Astrocyte (in vitro differentiated cells and primary cell): Measurements from ENCODE around the gene CTNND2. TPM values are rescaled to one million over a fixed set of nuclear protein-coding genes. Genes with fewer than 3 reads are reported as not detected.

Experiments used
- DNase-seq: peaks from one replicate; pipeline ENCODE4 v3.0.0-alpha.2; 2010; ENCODE audit warnings: low read depth
- FAIRE-seq: peaks from 2 replicates; lab custom pipeline; 2011; peaks lifted over from hg19 to GRCh38; lab: Jason Lieb, UNC
- H2AFZ ChIP-seq: 2 replicates; pipeline ENCODE4 v1.6.0; 2012; ENCODE audit warnings: low read depth, low read length, inconsistent platforms
- H3K27ac ChIP-seq: 2 replicates; pipeline ENCODE4 v1.5.1; 2011; ENCODE audit warnings: low read depth, low read length, inconsistent platforms
- H3K27me3 ChIP-seq: 2 replicates; pipeline ENCODE4 v1.6.0; 2011; ENCODE audit warnings: low read length, inconsistent platforms; ENCODE audit not compliant: insufficient read depth
- H3K36me3 ChIP-seq: 2 replicates; pipeline ENCODE4 v1.5.1; 2011; ENCODE audit warnings: low read length, inconsistent platforms; ENCODE audit not compliant: insufficient read depth
- H3K4me1 ChIP-seq: 2 replicates; pipeline ENCODE4 v1.5.1; 2011; ENCODE audit warnings: low read length, inconsistent platforms; ENCODE audit not compliant: insufficient read depth
- H3K4me2 ChIP-seq: 2 replicates; pipeline ENCODE4 v1.6.0; 2012; ENCODE audit warnings: low read length, inconsistent platforms
- H3K4me3 ChIP-seq: 2 replicates; pipeline ENCODE4 v1.5.1; 2011; ENCODE audit warnings: low read depth, mild to moderate bottlenecking, low read length, inconsistent platforms; ENCODE audit not compliant: insufficient read depth
- H3K79me2 ChIP-seq: 2 replicates; pipeline ENCODE4 v1.6.0; 2012; ENCODE audit warnings: mild to moderate bottlenecking, low read length, inconsistent platforms; ENCODE audit not compliant: insufficient read depth
- H3K9ac ChIP-seq: 2 replicates; pipeline ENCODE4 v1.6.0; 2012; ENCODE audit warnings: mild to moderate bottlenecking, low read length, inconsistent platforms
- H3K9me3 ChIP-seq: 2 replicates; pipeline ENCODE4 v1.5.1; 2012; ENCODE audit warnings: low read depth, mild to moderate bottlenecking, low read length, inconsistent platforms; ENCODE audit not compliant: insufficient read depth
- H4K20me1 ChIP-seq: 2 replicates; pipeline ENCODE4 v1.6.0; 2012; ENCODE audit warnings: low read length, inconsistent platforms; ENCODE audit not compliant: insufficient read depth
- H3K27ac Mint-ChIP-seq: one replicate; pipeline ENCODE4 v1.8.0; 2021; ENCODE audit warnings: mild to moderate bottlenecking, mixed read lengths; ENCODE audit not compliant: unreplicated experiment
- H3K27me3 Mint-ChIP-seq: one replicate; pipeline ENCODE4 v1.8.0; 2021; ENCODE audit warnings: low read depth, mixed read lengths; ENCODE audit not compliant: unreplicated experiment
- H3K36me3 Mint-ChIP-seq: one replicate; pipeline ENCODE4 v1.8.0; 2021; ENCODE audit warnings: low read depth, mixed read lengths; ENCODE audit not compliant: unreplicated experiment
- H3K4me1 Mint-ChIP-seq: one replicate; pipeline ENCODE4 v1.8.0; 2021; ENCODE audit warnings: low read depth, mixed read lengths; ENCODE audit not compliant: unreplicated experiment
- H3K4me3 Mint-ChIP-seq: one replicate; pipeline ENCODE4 v1.8.0; 2021; ENCODE audit warnings: mild to moderate bottlenecking, moderate library complexity, mixed read lengths; ENCODE audit not compliant: unreplicated experiment
- H3K9me3 Mint-ChIP-seq: one replicate; pipeline ENCODE4 v1.8.0; 2021; ENCODE audit warnings: mild to moderate bottlenecking, mixed read lengths; ENCODE audit not compliant: unreplicated experiment
- EZH2 ChIP-seq: IDR thresholded peaks from 2 replicates; pipeline ENCODE4 v1.6.1; 2012; ENCODE audit warnings: mild to moderate bottlenecking, low read length, inconsistent platforms; ENCODE audit not compliant: insufficient read depth
- total RNA-seq: library from RNA; stranded (reverse); gene quantifications from 2 replicates; pipeline ENCODE4 v1.2.1, GENCODE V29; 2021
- TF ChIP-seq, protein P1 (sequence below): IDR thresholded peaks from 2 replicates; pipeline ENCODE4 v1.5.1; 2011; ENCODE audit warnings: low read depth, mild to moderate bottlenecking, inconsistent platforms, low read length, moderate library complexity; ENCODE audit not compliant: insufficient read depth

CTNND2 gene
- total RNA-seq, 1 donor from 2014 or later: 4.5 TPM

DNA sequence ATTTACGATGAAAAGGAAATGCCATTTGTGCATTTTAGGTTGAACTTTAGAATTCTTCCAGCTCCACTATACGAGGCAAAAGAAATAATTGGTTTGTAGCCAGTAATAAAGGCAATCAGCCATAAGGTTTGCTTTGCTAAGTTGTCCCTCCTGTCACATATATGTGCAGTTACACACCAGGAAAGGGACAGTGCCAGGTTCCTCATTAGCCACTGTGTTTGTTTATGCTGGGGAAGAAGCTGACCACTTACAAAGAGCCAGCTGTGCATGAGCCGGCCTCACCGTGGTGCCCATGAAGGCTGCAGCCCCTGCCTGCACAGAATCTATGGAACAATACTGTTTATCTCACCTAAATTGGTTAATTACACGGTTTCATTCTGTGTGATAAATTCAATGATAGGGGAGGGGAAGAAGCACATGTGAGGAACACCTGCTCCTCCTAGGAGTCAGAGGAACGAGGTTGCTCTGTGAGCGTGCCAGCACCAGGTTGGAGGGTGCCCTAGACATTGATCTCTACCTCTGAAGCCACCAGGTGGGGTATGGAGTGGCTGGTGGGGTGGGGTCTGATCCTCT lies 969.4 kb downstream of the CTNND2 start:
- Histone ChIP-seq H2AFZ (no peak overlapping the region), H3K79me2 (no peaks in the 10 kb centered on the region), H3K36me3 (no peaks in the 10 kb centered on the region), H3K9ac (no peak overlapping the region), H4K20me1 (no peaks in the 10 kb centered on the region), H3K4me3 (no peak overlapping the region), H3K4me1 (no peaks in the 10 kb centered on the region), H3K4me2 (no peak overlapping the region), H3K27ac (no peak overlapping the region), H3K27me3 (peaks cover 5% of the 10 kb centered on the region), H3K9me3 (no peaks in the 10 kb centered on the region)
- Mint-ChIP-seq H3K27ac (no peak overlapping the region), H3K9me3 (no peaks in the 10 kb centered on the region), H3K27me3 (peaks cover 9% of the 10 kb centered on the region), H3K4me3 (no peak overlapping the region), H3K4me1 (peaks cover 2% of the 10 kb centered on the region), H3K36me3 (no peaks in the 10 kb centered on the region)
- DNase-seq (no peak), FAIRE-seq (no peak)
- TF ChIP-seq, protein P1, sequence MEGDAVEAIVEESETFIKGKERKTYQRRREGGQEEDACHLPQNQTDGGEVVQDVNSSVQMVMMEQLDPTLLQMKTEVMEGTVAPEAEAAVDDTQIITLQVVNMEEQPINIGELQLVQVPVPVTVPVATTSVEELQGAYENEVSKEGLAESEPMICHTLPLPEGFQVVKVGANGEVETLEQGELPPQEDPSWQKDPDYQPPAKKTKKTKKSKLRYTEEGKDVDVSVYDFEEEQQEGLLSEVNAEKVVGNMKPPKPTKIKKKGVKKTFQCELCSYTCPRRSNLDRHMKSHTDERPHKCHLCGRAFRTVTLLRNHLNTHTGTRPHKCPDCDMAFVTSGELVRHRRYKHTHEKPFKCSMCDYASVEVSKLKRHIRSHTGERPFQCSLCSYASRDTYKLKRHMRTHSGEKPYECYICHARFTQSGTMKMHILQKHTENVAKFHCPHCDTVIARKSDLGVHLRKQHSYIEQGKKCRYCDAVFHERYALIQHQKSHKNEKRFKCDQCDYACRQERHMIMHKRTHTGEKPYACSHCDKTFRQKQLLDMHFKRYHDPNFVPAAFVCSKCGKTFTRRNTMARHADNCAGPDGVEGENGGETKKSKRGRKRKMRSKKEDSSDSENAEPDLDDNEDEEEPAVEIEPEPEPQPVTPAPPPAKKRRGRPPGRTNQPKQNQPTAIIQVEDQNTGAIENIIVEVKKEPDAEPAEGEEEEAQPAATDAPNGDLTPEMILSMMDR: no peak
- no peak for TF ChIP-seq EZH2

DNA sequence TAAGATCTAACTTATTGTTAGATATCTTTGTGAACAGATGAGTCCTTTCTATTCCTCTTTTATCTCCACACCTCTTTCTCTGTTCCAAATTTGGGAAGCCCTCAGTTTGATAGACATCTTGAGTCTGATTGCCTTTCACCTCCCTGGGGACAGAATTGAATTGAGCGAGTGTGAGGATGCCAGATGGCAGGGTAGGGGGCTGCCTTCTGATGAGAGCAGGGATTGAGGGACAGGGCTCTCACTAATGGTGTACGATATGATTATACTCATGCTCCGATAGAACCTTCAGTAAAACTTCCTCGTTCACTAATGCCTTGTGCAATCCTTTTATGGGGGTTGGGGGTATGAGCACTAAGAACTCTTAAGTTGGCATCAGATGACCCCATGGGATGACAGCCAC lies 971.1 kb downstream of the CTNND2 start:
- Mint-ChIP-seq H3K27ac (no peak overlapping the region), H3K9me3 (peaks cover 5% of the 10 kb centered on the region), H3K27me3 (peaks cover 9% of the 10 kb centered on the region), H3K36me3 (no peaks in the 10 kb centered on the region), H3K4me1 (peaks cover 2% of the 10 kb centered on the region), H3K4me3 (no peak overlapping the region)
- Histone ChIP-seq H3K27me3 (peaks cover 5% of the 10 kb centered on the region), H4K20me1 (no peaks in the 10 kb centered on the region), H3K9ac (no peak overlapping the region), H3K79me2 (no peaks in the 10 kb centered on the region), H3K27ac (no peak overlapping the region), H3K4me1 (no peaks in the 10 kb centered on the region), H3K4me3 (no peak overlapping the region), H3K9me3 (no peaks in the 10 kb centered on the region), H3K4me2 (no peak overlapping the region), H2AFZ (no peak overlapping the region), H3K36me3 (no peaks in the 10 kb centered on the region)
- no peak for DNase-seq
- TF ChIP-seq, protein P1: no peak
- no peak for TF ChIP-seq EZH2
- no peak for FAIRE-seq

DNA sequence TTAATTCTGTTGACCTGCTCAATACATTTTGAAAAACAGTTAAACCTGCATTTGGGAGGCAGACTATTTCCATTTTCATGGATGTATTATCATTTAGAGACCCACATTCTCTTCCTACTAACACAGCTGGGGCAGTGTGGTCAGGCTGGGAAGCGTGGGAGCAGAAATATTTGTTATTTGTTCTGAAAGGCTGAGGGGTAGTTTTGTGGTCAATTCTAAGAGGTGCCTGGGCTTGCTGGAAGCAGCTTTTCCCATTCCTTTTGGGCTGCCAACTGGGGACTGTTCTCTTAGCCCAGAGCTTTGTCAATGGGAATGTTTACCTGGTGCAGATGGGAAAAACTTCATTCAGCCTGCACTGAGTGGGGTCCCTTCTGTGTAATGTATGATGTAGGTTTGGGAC lies 971.8 kb downstream of the CTNND2 start:
- Histone ChIP-seq H3K4me2 (no peak overlapping the region), H2AFZ (no peak overlapping the region), H3K9ac (no peak overlapping the region), H3K79me2 (no peaks in the 10 kb centered on the region), H4K20me1 (no peaks in the 10 kb centered on the region), H3K36me3 (no peaks in the 10 kb centered on the region), H3K4me3 (no peak overlapping the region), H3K27me3 (peaks cover 5% of the 10 kb centered on the region), H3K9me3 (no peaks in the 10 kb centered on the region), H3K27ac (no peak overlapping the region), H3K4me1 (no peaks in the 10 kb centered on the region)
- H3K4me3 Mint-ChIP-seq: no peak overlapping the region
- peak; percentile 63 for DNase-seq
- H3K9me3 Mint-ChIP-seq: peaks cover 5% of the 10 kb centered on the region
- TF ChIP-seq, protein P1: no peak
- no peak for TF ChIP-seq EZH2
- peaks cover 8% of the 10 kb centered on the region for H3K27me3 Mint-ChIP-seq
- FAIRE-seq: no peak
- H3K36me3 Mint-ChIP-seq: no peaks in the 10 kb centered on the region
- H3K4me1 Mint-ChIP-seq: peaks cover 2% of the 10 kb centered on the region
- no peak overlapping the region for H3K27ac Mint-ChIP-seq
